Hepatocyte (in vitro differentiated cells): ENCODE measurements around the gene DAB2IP.

Experiments
- CTCF ChIP-seq: fragments of 200-600 bp; sonication (generic); IDR thresholded peaks from 2 replicates; pipeline ENCODE4 v1.5.1; 2016; ENCODE audit warnings: antibody characterized with exemption, mild to moderate bottlenecking; ENCODE audit not compliant: poor library complexity
- EZH2 ChIP-seq: fragments of 200-600 bp; sonication (generic); IDR thresholded peaks from 2 replicates; pipeline ENCODE4 v1.6.1; 2016; ENCODE audit warnings: antibody characterized with exemption, mild to moderate bottlenecking, borderline replicate concordance

- TF ChIP-seq CTCF (peak; percentile 47), EZH2 (no peak)
Measured at GRCh38 chr9:121620777-121621449, 30.5 kb upstream of the DAB2IP start.
